D721Med (cell line): Measurements from ENCODE around the gene TEX12.

Experiments used
- DNase-seq: peaks from one replicate; pipeline ENCODE4 v3.0.0; 2011; ENCODE audit warnings: low spot score; ENCODE audit not compliant: insufficient read length
- FAIRE-seq: peaks from 2 replicates; lab custom pipeline; 2011; peaks lifted over from hg19 to GRCh38; lab: Jason Lieb, UNC
- CTCF ChIP-seq: IDR thresholded peaks from 2 replicates; pipeline ENCODE4 v1.5.1; 2012; ENCODE audit warnings: mild to moderate bottlenecking, control low read depth; ENCODE audit not compliant: insufficient read depth; ENCODE audit errors: missing control alignments

TEX12 gene

GRCh38 chr11:112165049-112165448, 2.1 kb upstream of the TEX12 start:
- TF ChIP-seq CTCF = no peak
- FAIRE-seq = no peak
- no peak for DNase-seq

- DNase-seq = no peak
- no peak for FAIRE-seq
- TF ChIP-seq CTCF = no peak
Measured at GRCh38 chr11:112166562-112166961, 610 bp upstream of the TEX12 start.

GRCh38 chr11:112172362-112172994, 5.3 kb downstream of the TEX12 start:
- TF ChIP-seq CTCF = no peak
- DNase-seq (no peak), FAIRE-seq (peak; percentile 46)

GRCh38 chr11:112173152-112173551, 6.0 kb downstream of the TEX12 start:
- no peak for TF ChIP-seq CTCF
- FAIRE-seq (no peak), DNase-seq (no peak)

GRCh38 chr11:112174789-112175598, 7.8 kb downstream of the TEX12 start, which contains the start of gene BCO2:
TSS of gene BCO2 (plus strand) at chr11:112175512. CDS start at chr11:112175602, 90 bp downstream.
- peak; percentile 57 for TF ChIP-seq CTCF
- no peak for DNase-seq
- peak; percentile 56 for FAIRE-seq

- FAIRE-seq (no peak), DNase-seq (no peak)
- TF ChIP-seq CTCF = no peak
Measured at GRCh38 chr11:112175599-112175952, 8.4 kb downstream of the TEX12 start.

- FAIRE-seq = no peak
- TF ChIP-seq CTCF = no peak
Measured at GRCh38 chr11:112176077-112176476, 8.9 kb downstream of the TEX12 start.

More at GRCh38 chr11:112176077-112176476, 8.9 kb downstream of the TEX12 start:
- DNase-seq = no peak
